GM12892 (cell line): ENCODE data around the gene TSPAN15.

Source experiments
- DNase-seq: peaks from one replicate; pipeline ENCODE4 v3.0.0; 2011; ENCODE audit not compliant: insufficient read length
- FAIRE-seq: peaks from 2 replicates; lab custom pipeline; 2011; peaks lifted over from hg19 to GRCh38; lab: Jason Lieb, UNC
- POLR2A ChIP-seq: IDR thresholded peaks from 2 replicates; pipeline ENCODE4 v1.6.1; 2011; ENCODE audit warnings: low read depth, low read length, control low read depth
- POLR2AphosphoS5 ChIP-seq: IDR thresholded peaks from 2 replicates; pipeline ENCODE4 v1.6.1; 2011; ENCODE audit warnings: low read depth, low read length, control low read depth
- TAF1 ChIP-seq: IDR thresholded peaks from 2 replicates; pipeline ENCODE4 v1.6.1; 2011; ENCODE audit warnings: low read depth, mild to moderate bottlenecking, control low read depth, low read length, borderline replicate concordance

The TSPAN15 gene

DNA sequence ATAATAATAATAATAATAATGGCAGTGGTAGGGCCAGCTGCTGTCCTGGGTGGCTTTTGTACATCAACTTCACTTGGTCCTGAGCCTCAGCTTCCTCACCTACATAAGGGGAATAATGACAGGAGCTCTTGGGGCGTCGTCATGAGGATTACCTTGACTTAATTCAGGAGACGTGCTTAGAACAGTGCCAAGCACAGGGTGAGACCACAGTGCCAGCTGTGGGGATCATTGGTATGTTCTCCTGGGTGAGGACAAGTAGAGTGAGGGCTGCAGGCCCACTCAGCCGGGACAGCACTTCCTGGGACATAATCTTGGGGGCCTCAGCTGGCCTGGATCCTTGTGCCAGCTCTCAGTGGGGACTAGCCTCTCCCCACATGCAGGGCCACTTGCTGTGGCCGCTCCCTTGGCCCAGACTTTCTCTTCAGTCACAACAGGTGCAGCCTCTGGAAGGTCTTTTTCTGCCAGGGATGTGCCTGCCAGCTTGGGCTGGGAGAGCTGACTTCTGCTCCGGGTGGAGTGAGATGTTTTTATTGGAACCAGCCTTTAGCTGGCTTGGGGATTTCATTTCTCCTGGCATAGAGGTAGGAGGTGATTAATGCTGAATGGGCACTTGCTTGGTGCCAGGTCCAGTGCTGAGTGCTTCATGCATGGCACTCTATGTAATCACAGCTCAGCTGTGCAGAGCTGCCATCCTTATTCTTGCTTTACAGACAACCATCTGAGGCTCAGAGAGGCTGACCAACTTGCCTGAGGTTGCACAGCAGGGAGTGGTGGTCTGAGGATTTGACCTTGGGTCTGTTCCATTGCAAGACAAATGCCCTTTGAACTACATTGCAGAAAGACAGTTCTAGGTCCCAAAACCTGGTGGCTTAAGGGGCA is 45.3 kb downstream of the TSPAN15 start:
- TF ChIP-seq TAF1 (no peak), POLR2AphosphoS5 (no peak), POLR2A (no peak)
- FAIRE-seq (no peak), DNase-seq (no peak)

DNA sequence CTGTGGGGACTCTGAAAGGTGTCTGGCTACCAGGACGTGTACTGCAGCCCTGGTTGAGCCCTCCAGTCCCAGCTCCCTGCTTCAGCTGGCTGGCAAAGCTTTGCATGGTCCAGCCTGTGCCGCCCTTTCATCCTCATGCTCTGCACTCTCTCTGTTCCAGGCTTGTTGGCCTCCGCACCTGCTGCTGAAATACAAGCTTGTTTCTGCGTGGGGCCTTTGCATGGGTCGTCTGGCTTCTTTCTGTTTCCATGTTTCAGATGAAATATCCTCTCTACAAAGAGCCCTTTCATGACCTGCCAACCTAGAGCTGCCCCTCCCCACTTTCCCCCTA is 45.9 kb downstream of the TSPAN15 start:
- DNase-seq: no peak
- TF ChIP-seq POLR2A: no peak
- TF ChIP-seq TAF1: no peak
- TF ChIP-seq POLR2AphosphoS5: no peak
- FAIRE-seq: no peak

DNA sequence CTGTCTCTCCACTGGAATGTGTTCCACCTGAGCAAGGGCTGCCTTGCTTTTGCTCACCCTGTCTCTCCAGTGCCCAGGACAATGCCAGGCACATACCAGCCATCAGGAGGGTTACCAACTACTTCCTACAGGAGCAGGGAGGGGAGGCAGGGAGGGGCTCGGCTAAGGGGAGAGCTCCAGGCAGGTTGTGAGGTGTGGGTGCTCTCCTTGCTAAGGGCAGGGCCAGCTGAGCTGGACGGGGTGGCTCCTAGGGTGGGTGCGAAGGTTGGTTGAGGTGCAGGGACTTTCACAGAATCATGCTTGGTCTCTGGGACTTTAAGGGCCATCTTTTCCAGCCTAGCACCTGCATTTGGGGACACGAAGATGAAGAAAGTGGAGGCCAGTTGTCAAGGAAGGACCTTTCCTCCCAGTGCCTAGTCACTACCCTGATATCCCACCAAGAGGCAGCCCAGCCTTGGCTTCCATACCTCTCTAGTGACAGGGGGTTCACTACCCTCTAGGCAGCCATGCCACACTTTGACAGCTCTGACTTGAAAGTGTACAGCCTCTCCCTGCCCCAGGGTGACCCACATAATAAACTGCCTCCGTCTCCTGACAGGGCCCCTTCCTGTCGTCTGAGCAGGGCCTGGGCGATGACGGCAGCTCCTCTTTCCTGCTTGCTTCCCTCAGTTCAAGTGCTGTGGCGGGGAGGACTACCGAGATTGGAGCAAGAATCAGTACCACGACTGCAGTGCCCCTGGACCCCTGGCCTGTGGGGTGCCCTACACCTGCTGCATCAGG is 46.5 kb downstream of the TSPAN15 start:
- TF ChIP-seq POLR2AphosphoS5: no peak
- no peak for TF ChIP-seq POLR2A
- no peak for TF ChIP-seq TAF1
- FAIRE-seq: no peak
- no peak for DNase-seq

DNA sequence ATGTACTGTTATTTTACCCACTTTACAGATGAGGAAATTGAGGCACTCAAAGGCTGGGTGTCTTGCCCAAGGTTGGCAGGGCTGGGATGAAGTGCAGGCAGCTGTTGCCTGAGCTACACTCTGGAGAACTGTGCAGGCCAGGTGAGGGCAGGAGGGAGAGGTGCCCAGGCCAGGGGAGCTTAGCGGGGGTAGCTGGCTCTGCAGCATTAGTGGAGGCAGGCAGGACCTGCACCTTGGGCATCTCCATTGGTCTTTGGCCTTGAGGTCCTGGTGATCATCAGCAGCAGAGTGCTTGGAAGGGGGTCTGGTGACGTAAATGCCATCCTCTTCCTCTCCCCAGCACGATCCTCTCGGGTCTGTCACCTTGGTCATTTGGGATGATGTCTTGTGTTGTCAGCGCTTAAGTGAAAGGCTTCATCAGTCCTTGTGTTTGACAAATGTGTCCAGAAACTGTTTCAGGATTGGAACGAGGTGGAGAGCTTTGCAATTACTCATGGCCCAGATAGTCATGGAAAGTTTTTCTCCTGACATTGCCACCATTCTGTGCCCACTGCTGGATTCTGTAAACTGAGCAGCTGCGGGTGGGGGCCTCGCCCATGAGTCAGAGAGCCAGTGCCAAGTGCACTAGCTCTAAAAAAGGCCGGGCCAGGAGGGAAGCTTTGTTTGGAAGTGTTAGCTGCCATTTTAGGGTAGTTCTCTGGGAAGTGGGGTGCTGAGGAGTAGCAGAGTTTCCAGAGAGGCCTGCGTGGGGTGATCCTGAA is 47.6 kb downstream of the TSPAN15 start:
- DNase-seq: no peak
- TF ChIP-seq POLR2AphosphoS5 (no peak), TAF1 (no peak), POLR2A (no peak)
- FAIRE-seq: no peak

DNA sequence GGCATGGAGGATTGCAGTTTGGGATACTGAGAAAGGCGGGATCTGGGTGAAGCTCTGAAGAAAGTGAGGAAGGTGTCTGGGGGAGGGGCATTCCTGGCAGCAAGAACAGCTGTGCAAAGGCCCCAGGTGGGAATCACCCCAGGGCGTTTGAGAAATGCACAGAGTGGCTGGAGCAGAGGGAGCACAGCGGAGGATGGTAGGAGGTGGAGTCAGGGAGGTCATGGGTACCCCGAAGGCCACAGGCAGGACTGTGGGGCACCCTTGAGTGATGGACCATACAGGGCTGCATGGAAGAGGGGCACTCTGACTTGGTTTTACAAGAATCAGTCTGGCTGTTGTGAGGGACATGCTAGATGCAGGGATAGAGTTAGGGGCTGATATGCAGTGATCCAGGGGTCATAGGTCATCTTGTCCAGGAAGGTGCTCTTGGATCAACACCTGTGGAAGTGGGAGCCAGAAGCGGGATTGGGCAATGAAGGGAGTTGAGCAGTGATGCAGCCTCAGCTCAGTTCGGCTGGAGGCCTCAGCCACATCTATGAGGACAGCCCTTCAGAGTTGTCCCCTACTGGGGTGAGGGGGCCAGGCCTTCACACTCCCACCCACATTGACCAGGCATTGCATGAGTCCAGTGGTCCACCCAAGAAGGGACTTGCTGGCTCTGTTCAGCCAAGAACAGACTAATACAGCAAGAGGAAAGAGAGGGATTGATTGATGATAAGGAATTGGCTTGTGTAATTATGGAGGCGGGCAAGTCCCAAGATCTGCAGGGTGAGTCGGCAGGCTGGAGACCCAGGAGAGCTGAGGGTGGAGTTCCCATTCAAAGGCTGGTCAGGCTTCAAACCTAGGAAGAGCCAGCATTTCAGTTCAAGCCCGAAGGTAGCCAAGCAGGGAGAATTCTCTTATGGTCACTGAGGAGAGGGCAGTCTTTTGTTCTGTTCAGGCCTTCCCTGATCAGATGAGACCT is 48.7 kb downstream of the TSPAN15 start:
- FAIRE-seq (no peak), DNase-seq (no peak)
- no peak for TF ChIP-seq TAF1
- no peak for TF ChIP-seq POLR2AphosphoS5
- TF ChIP-seq POLR2A: no peak

DNA sequence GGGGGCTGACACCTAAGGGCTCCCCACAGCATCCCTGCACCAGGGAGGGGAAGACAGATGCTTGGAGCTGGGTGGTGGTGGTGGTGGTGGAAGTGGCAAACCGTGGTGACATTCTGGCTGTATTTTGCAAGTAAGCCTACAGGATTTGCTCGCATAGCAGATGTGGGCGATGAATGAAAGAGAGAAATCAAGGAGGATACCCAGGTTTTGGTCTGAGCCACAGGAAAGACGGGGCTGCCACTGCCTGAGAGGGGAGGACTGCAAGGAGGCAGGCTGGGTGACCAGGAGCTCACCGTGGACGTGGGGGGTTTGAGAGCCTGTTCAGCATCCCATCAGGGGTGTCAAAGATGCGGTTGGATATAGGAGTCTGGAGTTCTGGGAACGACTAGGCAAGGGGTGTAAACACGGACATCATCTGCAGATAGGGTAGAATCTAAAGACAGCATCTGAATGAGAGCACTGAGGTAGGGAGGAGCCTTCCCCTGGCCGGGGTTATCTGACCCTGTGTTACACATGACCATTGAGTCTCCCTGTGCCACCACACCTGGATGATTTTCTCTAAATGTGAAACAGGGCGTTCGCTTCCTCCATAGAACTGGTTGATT is 49.7 kb downstream of the TSPAN15 start:
- FAIRE-seq: no peak
- DNase-seq: no peak
- TF ChIP-seq POLR2AphosphoS5: no peak
- no peak for TF ChIP-seq POLR2A
- no peak for TF ChIP-seq TAF1

DNA sequence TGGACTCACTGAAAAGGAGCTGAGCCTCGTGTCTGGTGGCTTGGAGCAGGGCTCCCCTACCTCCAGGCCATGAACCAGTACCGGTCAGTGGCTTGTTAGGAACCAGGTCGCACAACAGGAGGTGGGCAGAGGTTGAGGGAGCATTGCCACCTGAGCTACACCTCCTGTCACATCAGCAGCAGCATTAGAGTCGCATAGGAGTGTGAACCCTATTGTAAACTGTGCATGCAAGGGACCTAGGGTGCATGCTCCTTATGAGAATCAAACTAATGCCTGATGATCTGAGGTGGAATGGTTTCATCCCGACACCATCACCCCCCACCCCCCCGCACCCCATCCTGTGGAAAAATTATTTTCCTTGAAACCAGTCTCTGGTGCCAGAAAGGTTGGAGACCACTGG is 50.4 kb downstream of the TSPAN15 start:
- FAIRE-seq: no peak
- no peak for DNase-seq
- no peak for TF ChIP-seq TAF1
- no peak for TF ChIP-seq POLR2A
- TF ChIP-seq POLR2AphosphoS5: no peak

DNA sequence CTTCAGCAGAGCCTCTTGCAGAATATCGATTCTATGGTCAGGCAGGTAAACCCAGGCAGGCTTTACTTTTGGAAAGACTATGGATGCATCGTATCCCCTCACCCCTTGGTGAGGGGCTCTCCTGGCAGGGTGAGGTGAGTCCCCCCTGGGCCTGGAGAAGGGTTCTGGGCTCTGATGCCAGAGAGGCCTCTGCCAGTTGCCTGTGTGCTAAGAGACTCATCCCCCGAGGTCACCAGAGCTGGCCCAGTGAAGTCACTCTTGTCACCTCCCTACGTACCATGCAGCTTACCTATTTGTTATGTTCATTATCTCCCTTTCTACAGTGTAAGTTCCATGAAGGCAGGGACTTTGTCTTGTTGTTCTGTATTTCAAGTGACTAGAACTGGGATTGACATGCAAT is 51.3 kb downstream of the TSPAN15 start:
- FAIRE-seq: no peak
- DNase-seq: no peak
- TF ChIP-seq TAF1 (no peak), POLR2AphosphoS5 (no peak), POLR2A (no peak)

DNA sequence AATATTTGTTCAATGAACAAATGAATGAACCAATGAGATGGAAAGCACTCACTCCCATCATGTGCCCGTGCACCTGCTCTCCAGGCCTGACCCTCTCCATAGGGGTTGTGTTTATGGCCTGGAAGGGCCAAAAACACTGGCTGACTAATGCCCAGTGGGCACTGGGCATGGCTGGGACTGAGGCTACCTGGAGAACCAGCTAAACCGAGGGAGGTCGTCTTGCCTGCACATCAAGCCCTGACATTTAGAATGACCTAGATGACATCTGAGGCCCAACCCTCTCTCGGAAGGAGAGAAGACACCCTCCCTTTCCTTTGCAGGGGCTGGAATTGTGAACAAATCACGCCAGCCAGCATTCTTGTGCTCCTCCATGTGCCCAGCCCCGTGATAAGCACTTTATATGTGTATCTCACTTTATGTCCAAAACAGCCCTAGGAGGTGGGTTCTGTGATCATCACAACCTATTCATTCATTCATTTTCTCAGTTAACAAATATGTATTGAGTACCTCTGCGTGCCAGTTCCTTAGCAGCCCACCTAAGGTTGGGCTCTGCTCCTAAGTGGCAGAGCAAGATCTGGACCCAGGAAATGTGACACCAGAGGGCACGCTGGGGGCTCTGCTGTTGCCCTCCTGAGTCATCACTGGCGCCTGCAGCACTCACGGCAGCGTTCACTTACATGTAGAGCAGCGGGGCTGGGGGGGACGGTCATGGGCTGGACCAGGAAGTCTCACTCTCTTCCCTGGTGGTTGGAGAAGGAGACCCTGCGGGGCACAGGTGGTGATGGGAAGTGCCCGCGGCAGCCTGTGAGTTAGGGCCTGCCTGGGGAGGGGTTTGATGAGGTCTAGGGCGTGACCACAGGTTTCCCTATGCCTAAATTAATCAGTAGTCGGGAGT is 52.0 kb downstream of the TSPAN15 start:
- FAIRE-seq (no peak), DNase-seq (no peak)
- TF ChIP-seq TAF1: no peak
- TF ChIP-seq POLR2A: no peak
- no peak for TF ChIP-seq POLR2AphosphoS5

DNA sequence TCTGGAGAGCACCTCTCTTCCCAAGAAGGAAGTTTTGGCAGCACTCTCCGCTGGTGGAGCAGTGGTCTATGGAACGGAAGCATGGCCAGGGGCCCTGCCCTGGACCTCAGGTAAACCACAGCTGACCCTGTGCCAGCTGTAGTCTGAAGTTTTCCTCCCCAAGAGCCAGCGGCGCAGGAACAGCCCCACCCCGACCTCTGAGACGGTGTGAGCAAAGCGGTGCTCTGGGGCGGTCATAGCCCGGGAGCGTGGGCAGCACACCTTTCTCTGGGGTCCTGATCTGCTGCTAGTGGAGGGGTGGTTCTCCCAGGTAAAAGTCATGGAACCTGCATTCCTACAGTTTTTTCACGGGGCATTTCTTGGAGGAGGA is 52.6 kb downstream of the TSPAN15 start:
- FAIRE-seq: no peak
- TF ChIP-seq TAF1 (no peak), POLR2AphosphoS5 (no peak), POLR2A (no peak)
- no peak for DNase-seq
